Progenitor cell of endocrine pancreas (in vitro differentiated cells): Measurements from ENCODE around the gene PRM3. TPM values are rescaled to one million over a fixed set of nuclear protein-coding genes. Genes with fewer than 3 reads are reported as not detected.
A peak's percentile ranks its signal among the peaks of the same experiment; 100 is the strongest.

ENCODE experiments used
- DNase-seq: peaks from one replicate; pipeline ENCODE4 v3.0.0; 2021; ENCODE audit warnings: low spot score; ENCODE audit not compliant: unreplicated experiment
- H3K27ac Mint-ChIP-seq: 2 replicates; pipeline ENCODE4 v1.8.0; 2021; ENCODE audit warnings: mild to moderate bottlenecking, moderate library complexity, mixed read lengths
- H3K27me3 Mint-ChIP-seq: 2 replicates; pipeline ENCODE4 v1.8.0; 2021; ENCODE audit warnings: mixed read lengths
- H3K36me3 Mint-ChIP-seq: 2 replicates; pipeline ENCODE4 v1.8.0; 2022; ENCODE audit warnings: mixed read lengths; ENCODE audit not compliant: insufficient read depth
- H3K4me1 Mint-ChIP-seq: 2 replicates; pipeline ENCODE4 v1.8.0; 2021; ENCODE audit warnings: low read depth, mixed read lengths
- H3K4me3 Mint-ChIP-seq: 2 replicates; pipeline ENCODE4 v1.8.0; 2021; ENCODE audit warnings: low read depth, mild to moderate bottlenecking, moderate library complexity, mixed read lengths
- H3K9me3 Mint-ChIP-seq: 2 replicates; pipeline ENCODE4 v1.8.0; 2021; ENCODE audit warnings: low read depth, mixed read lengths
- total RNA-seq: library from RNA; stranded (reverse); gene quantifications from 2 replicates; pipeline ENCODE4 v1.2.1, GENCODE V29; 2021
- TF ChIP-seq, protein P1 (sequence below): fragments of 200-600 bp; sonication (generic); IDR thresholded peaks from one replicate; pipeline ENCODE4 v1.5.0; 2021; ENCODE audit warnings: antibody characterized with exemption, mild to moderate bottlenecking; ENCODE audit not compliant: unreplicated experiment

PRM3 gene
- total RNA-seq, 1 donor from 2014 or later: not detected

DNA sequence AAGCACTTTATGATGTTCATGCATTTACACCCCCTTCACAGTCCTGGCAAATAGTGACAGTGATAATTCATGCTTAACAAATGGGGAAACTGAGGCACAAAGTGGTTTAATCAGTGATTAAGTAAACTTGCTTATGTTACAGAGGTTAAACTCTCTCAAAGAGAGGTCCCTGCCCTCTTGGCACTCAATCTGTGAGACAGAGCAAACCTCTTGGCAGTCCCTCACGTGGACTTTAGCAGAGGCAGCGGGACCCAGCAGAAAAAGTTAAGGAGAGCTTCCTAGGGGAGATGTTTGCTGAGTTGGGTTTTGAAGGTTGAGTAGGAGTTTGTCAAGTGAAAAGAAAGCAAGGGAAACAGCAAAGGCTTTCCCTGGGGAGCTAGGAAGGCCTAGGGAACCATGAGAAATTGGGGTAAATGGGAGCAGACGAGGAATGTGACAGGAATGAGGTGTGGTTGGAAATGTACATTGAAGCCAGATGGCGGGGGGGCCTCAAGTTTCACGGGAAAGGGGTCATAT is 28.1 kb downstream of the PRM3 start:
- no peak for DNase-seq
- Mint-ChIP-seq H3K9me3 (no peaks in the 10 kb centered on the region), H3K36me3 (no peaks in the 10 kb centered on the region), H3K27ac (peak overlapping the region; percentile 73), H3K4me3 (no peak overlapping the region), H3K4me1 (peaks cover 3% of the 10 kb centered on the region), H3K27me3 (peaks cover 3% of the 10 kb centered on the region)
- TF ChIP-seq, protein P1, sequence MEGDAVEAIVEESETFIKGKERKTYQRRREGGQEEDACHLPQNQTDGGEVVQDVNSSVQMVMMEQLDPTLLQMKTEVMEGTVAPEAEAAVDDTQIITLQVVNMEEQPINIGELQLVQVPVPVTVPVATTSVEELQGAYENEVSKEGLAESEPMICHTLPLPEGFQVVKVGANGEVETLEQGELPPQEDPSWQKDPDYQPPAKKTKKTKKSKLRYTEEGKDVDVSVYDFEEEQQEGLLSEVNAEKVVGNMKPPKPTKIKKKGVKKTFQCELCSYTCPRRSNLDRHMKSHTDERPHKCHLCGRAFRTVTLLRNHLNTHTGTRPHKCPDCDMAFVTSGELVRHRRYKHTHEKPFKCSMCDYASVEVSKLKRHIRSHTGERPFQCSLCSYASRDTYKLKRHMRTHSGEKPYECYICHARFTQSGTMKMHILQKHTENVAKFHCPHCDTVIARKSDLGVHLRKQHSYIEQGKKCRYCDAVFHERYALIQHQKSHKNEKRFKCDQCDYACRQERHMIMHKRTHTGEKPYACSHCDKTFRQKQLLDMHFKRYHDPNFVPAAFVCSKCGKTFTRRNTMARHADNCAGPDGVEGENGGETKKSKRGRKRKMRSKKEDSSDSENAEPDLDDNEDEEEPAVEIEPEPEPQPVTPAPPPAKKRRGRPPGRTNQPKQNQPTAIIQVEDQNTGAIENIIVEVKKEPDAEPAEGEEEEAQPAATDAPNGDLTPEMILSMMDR: no peak

DNA sequence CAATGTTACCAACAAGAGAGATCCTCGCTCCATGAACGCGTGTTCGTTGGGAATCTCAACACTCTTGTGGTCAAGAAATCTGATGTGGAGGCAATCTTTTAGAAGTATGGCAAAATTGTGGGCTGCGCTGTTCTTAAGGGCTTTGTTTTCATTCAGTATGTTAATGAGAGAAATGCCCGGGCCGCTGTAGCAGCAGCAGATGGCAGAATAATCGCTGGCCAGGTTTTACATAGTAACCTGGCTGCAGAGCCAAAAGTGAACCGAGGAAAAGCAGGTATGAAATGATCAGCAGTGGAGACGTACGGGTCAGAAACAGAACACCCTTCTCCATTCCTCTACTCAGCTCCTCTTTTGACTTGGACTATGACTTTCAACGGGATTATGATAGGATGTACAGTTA is 30.8 kb downstream of the PRM3 start:
- H3K27ac Mint-ChIP-seq: no peak overlapping the region
- H3K4me3 Mint-ChIP-seq: no peak overlapping the region
- peaks cover 3% of the 10 kb centered on the region for H3K27me3 Mint-ChIP-seq
- no peak for DNase-seq
- TF ChIP-seq, protein P1: no peak
- H3K9me3 Mint-ChIP-seq: no peaks in the 10 kb centered on the region
- peaks cover 3% of the 10 kb centered on the region for H3K4me1 Mint-ChIP-seq
- H3K36me3 Mint-ChIP-seq: no peaks in the 10 kb centered on the region

DNA sequence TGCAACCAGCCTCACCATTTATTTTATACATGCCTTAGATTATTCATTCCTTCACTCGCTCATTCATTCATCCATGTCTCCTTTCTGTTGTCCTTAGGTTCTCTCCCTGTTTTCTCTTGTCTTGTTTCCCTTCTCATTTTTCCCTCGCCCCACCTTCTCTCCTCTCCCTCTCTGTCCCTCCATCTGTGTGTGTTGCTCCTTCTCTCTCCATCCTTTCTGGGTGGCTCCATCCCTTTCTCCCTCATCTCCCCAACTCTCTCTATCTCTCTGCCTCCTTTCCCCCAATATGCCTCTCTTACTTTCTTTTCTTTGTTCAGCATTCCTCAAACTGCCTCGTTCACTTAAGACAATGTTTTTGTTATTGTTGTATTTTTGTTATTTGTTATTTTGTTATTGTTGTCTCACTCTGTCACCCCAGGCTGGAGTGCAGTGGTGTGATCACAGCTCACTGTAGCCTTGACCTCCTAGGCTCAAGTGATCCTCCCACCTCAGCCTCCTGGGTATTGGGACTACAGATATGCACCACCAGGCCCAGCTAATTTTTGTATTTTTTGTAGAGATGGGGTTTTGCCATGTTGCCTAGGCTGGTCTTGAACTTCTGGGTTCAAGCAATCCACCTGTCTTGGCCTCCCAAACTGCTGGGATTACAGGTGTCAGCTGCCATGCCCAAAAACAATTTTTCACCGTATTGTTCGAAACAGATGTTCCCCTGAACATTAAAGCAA is 31.8 kb downstream of the PRM3 start:
- H3K27ac Mint-ChIP-seq: no peak overlapping the region
- DNase-seq: no peak
- peaks cover 3% of the 10 kb centered on the region for H3K4me1 Mint-ChIP-seq
- TF ChIP-seq, protein P1: no peak
- no peaks in the 10 kb centered on the region for H3K36me3 Mint-ChIP-seq
- H3K27me3 Mint-ChIP-seq: peaks cover 3% of the 10 kb centered on the region
- H3K9me3 Mint-ChIP-seq: no peaks in the 10 kb centered on the region
- no peak overlapping the region for H3K4me3 Mint-ChIP-seq

DNA sequence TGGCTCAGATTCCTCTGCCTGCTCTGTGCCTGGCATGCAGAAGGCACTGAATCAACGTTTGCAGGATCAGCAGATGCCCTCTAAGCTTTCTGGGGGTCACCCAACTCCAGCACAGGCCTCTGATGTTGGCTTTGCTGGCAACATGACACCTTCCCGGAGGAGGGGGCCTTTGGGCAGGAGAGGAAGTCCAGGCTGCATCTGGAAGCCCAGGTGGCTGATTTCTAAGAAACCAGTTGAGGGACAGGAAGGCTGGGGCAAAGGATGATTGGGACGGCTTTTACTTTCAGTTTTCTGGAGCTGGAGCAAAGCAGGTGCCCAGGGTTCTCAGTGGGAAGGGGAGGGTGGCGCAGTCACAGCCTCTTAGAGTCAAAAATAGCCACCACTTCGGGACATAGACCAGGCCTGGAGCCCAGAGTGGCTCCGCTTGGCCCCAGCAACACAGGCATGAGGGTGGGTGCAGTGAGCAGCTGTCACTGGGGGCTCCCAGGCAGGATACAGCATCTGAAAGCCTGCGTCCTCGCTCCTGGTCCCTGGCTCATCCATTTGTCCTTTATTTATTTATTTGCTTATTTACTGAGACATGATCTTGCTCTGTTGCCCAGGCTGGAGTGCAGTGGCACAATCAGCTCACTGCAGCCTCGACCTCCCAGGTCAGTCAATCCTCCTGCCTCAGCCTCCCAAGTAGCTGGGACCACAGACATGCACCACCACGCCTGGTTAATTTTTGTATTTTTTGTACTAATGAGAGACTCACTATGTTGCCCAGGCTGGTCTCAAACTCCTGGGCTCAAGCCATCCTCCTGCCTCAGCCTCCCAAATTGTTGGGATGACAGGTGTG is 32.6 kb downstream of the PRM3 start:
- TF ChIP-seq, protein P1: no peak
- no peak for DNase-seq
- Mint-ChIP-seq H3K9me3 (no peaks in the 10 kb centered on the region), H3K27me3 (peaks cover 3% of the 10 kb centered on the region), H3K36me3 (no peaks in the 10 kb centered on the region), H3K4me1 (peaks cover 3% of the 10 kb centered on the region), H3K4me3 (no peak overlapping the region), H3K27ac (no peak overlapping the region)
